Limb (tissue), 2 donors: ENCODE measurements around the gene ISG15.
"Not testable (repeated sequence)": the region's sequence is repeated elsewhere in the genome, so short reads cannot be mapped to it uniquely, and the experiment has no call there.

Source experiments
- DNase-seq, 2 donors: peaks; one replicate each; pipeline ENCODE4 v3.0.0-alpha.2; 2016; ENCODE audit errors: extremely low spot score in 2 of 2

The ISG15 gene

GRCh38 chr1:994546-994945 is 18.8 kb upstream of the ISG15 start:
- DNase-seq = not testable (repeated sequence)

- peak in 1 of 2 donors; percentile 35 for DNase-seq
Measured at GRCh38 chr1:995665-996633, 17.3 kb upstream of the ISG15 start.

GRCh38 chr1:996851-997712 is 16.2 kb upstream of the ISG15 start:
- peak in 1 of 2 donors; percentile 39 for DNase-seq

- no peak for DNase-seq
Measured at GRCh38 chr1:997713-997992, 15.6 kb upstream of the ISG15 start.

GRCh38 chr1:997993-998744 is 15.1 kb upstream of the ISG15 start:
- DNase-seq = peak in 1 of 2 donors; percentile 46

- DNase-seq = peak in 1 of 2 donors; percentile 73
Measured at GRCh38 chr1:998745-998994, 14.6 kb upstream of the ISG15 start.

- peak in 1 of 2 donors; percentile 67 for DNase-seq
Measured at GRCh38 chr1:998995-999724, 14.1 kb upstream of the ISG15 start.

- DNase-seq = peak; percentile 90 to 94
Measured at GRCh38 chr1:999725-1000356, 13.5 kb upstream of the ISG15 start, which contains the start of gene HES4. Gene HES4 (minus strand): TSS chr1:1000097. CDS start chr1:999973, 124 bp downstream.

- DNase-seq = peak; percentile 61 to 93
Measured at GRCh38 chr1:1000357-1001056, 12.8 kb upstream of the ISG15 start.

GRCh38 chr1:1001057-1001783 is 12.1 kb upstream of the ISG15 start:
- DNase-seq = peak in 1 of 2 donors; percentile 62

GRCh38 chr1:1003618-1004419 is 9.5 kb upstream of the ISG15 start:
- peak in 1 of 2 donors; percentile 34 for DNase-seq

GRCh38 chr1:1004420-1004779 is 8.9 kb upstream of the ISG15 start:
- no peak for DNase-seq

- peak in 1 of 2 donors; percentile 45 for DNase-seq
Measured at GRCh38 chr1:1004780-1005697, 8.3 kb upstream of the ISG15 start.

GRCh38 chr1:1005774-1006304 is 7.5 kb upstream of the ISG15 start:
- DNase-seq = no peak

- no peak for DNase-seq
Measured at GRCh38 chr1:1006305-1007159, 6.8 kb upstream of the ISG15 start.

GRCh38 chr1:1010131-1010530 is 3.2 kb upstream of the ISG15 start:
- not testable (repeated sequence) for DNase-seq
